KMS-11 (cell line): ENCODE results near the gene TIMM29.

Source experiments
- H2AFZ ChIP-seq: fragments of 200-600 bp; sonication (generic); 2 replicates; pipeline ENCODE4 v1.6.1; 2016; ENCODE audit warnings: antibody characterized with exemption, mixed run types, low read depth
- H3K27ac ChIP-seq: fragments of 200-600 bp; sonication (generic); 2 replicates; pipeline ENCODE4 v1.6.1; 2016; ENCODE audit warnings: mild to moderate bottlenecking, mixed run types
- H3K27me3 ChIP-seq: fragments of 200-600 bp; sonication (generic); 2 replicates; pipeline ENCODE4 v1.6.1; 2017; ENCODE audit warnings: mild to moderate bottlenecking, low read depth, mixed run types, moderate library complexity; ENCODE audit not compliant: insufficient read depth
- H3K36me3 ChIP-seq: fragments of 200-600 bp; sonication (generic); 2 replicates; pipeline ENCODE4 v1.6.1; 2017; ENCODE audit warnings: mild to moderate bottlenecking, mixed run types; ENCODE audit not compliant: insufficient read depth
- H3K4me1 ChIP-seq: fragments of 200-600 bp; sonication (generic); 2 replicates; pipeline ENCODE4 v1.6.1; 2016; ENCODE audit warnings: mild to moderate bottlenecking, low read depth, mixed run types; ENCODE audit not compliant: poor library complexity, severe bottlenecking
- H3K4me2 ChIP-seq: fragments of 200-600 bp; sonication (generic); 2 replicates; pipeline ENCODE4 v1.7.0; 2016; ENCODE audit warnings: mild to moderate bottlenecking, mixed run types
- H3K4me3 ChIP-seq: fragments of 200-600 bp; sonication (generic); IDR thresholded peaks from 2 replicates; pipeline ENCODE4 v1.6.1; 2017; ENCODE audit warnings: low read depth, low read length, mixed read lengths; ENCODE audit not compliant: insufficient read depth
- H3K79me2 ChIP-seq: fragments of 200-600 bp; sonication (generic); 2 replicates; pipeline ENCODE4 v1.6.1; 2016; ENCODE audit warnings: low read depth, mixed run types; ENCODE audit not compliant: insufficient read depth
- H3K9ac ChIP-seq: fragments of 200-600 bp; sonication (generic); 2 replicates; pipeline ENCODE4 v1.6.1; 2016; ENCODE audit warnings: mild to moderate bottlenecking, mixed run types
- H4K20me1 ChIP-seq: fragments of 200-600 bp; sonication (generic); 2 replicates; pipeline ENCODE4 v1.6.1; 2016; ENCODE audit warnings: mild to moderate bottlenecking, mixed run types; ENCODE audit not compliant: insufficient read depth
- TF ChIP-seq, protein P1 (sequence below): fragments of 200-600 bp; sonication (generic); conservative IDR thresholded peaks from 2 replicates; pipeline ENCODE4 v1.6.1; 2017; ENCODE audit warnings: low read depth, mild to moderate bottlenecking, antibody characterized with exemption, low read length, moderate library complexity, mixed read lengths

Gene TIMM29

DNA sequence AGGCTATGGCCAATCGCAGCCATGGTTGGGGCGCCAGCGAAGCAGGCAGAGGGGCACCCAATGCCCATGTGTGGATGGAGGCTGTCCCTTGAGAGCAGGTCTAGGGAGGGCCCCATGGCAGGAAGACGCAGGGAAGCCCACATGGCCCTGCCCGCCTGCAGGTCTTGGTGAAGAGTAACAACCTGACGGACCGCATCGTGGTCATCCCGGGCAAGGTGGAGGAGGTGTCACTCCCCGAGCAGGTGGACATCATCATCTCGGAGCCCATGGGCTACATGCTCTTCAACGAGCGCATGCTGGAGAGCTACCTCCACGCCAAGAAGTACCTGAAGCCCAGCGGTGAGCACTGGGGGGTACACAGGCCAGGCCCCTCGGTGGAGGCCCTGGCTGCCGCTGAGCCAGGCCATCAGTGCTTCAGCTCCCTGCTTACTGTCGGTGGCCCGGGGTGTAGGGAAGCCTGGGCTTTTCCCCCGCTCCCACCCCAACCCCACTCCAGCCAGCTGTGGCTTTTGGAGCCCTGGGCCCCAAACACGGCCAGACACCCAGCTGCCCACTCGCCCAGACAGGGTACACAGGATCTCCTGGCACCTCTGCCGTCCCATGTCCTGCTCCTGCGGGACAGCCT lies 14.8 kb upstream of the TIMM29 start:
- H3K4me1 ChIP-seq, result no peaks in the 10 kb centered on the region
- no peak overlapping the region for H3K4me2 ChIP-seq
- H3K27me3 ChIP-seq, result no peaks in the 10 kb centered on the region
- H3K27ac ChIP-seq, result no peak overlapping the region
- H3K79me2 ChIP-seq, result no peaks in the 10 kb centered on the region
- H2AFZ ChIP-seq, result no peak overlapping the region
- H4K20me1 ChIP-seq, result no peaks in the 10 kb centered on the region
- no peak overlapping the region for H3K4me3 ChIP-seq
- TF ChIP-seq, protein P1, sequence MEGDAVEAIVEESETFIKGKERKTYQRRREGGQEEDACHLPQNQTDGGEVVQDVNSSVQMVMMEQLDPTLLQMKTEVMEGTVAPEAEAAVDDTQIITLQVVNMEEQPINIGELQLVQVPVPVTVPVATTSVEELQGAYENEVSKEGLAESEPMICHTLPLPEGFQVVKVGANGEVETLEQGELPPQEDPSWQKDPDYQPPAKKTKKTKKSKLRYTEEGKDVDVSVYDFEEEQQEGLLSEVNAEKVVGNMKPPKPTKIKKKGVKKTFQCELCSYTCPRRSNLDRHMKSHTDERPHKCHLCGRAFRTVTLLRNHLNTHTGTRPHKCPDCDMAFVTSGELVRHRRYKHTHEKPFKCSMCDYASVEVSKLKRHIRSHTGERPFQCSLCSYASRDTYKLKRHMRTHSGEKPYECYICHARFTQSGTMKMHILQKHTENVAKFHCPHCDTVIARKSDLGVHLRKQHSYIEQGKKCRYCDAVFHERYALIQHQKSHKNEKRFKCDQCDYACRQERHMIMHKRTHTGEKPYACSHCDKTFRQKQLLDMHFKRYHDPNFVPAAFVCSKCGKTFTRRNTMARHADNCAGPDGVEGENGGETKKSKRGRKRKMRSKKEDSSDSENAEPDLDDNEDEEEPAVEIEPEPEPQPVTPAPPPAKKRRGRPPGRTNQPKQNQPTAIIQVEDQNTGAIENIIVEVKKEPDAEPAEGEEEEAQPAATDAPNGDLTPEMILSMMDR, result no peak
- H3K36me3 ChIP-seq, result no peaks in the 10 kb centered on the region
- H3K9ac ChIP-seq, result no peak overlapping the region

DNA sequence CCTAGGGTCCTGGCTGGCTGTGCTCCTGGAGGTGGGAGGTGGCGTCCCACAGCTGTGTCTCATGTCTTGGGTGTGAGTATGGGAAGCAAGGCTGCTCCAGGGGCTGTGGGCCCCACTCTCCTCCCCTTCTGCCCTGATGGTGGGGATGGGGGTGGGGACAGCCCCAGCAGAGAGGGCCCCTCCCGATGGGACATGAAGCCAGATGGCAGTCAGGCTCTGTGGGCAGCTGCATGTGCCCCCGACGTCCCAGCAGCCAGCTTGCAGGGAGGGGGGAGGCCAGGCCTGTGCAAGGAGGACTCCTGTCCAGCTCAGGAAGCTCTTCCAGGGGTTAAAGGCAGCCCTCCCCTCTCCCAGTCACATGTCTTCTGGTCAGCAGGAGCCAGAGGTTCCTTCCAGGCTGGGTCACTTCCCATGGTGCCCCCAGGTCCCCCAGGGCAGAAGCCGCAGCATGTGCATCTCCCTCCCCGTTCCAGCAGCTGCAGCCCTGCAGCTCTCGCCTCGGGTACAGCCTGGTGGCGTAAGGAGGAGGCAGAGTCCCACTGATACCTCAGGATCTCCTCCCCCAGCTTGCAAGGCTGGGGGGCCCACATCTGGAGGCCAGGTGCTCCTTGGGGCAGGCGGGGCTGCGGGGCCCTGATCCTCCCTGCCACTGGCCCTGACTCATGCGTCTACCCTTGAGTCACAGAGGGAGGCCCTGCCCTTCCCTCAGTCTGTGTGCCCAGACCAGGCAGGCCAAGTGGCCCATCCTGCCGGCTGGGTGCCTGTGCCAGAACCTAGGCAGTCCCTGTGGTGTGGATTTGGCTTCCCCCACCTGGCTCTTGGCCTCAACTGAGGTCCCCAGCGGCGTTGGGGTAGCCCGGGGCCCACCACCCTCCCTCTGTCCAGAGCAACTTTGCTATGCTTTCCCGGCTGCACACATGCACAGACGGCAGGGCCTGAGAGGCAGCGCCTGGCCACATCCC lies 13.2 kb upstream of the TIMM29 start:
- no peak overlapping the region for H3K4me2 ChIP-seq
- no peak overlapping the region for H2AFZ ChIP-seq
- no peaks in the 10 kb centered on the region for H3K27me3 ChIP-seq
- no peak overlapping the region for H3K9ac ChIP-seq
- H3K27ac ChIP-seq, result no peak overlapping the region
- no peaks in the 10 kb centered on the region for H4K20me1 ChIP-seq
- H3K4me1 ChIP-seq, result no peaks in the 10 kb centered on the region
- TF ChIP-seq, protein P1, result no peak
- H3K36me3 ChIP-seq, result no peaks in the 10 kb centered on the region
- H3K79me2 ChIP-seq, result no peaks in the 10 kb centered on the region
- H3K4me3 ChIP-seq, result no peak overlapping the region

DNA sequence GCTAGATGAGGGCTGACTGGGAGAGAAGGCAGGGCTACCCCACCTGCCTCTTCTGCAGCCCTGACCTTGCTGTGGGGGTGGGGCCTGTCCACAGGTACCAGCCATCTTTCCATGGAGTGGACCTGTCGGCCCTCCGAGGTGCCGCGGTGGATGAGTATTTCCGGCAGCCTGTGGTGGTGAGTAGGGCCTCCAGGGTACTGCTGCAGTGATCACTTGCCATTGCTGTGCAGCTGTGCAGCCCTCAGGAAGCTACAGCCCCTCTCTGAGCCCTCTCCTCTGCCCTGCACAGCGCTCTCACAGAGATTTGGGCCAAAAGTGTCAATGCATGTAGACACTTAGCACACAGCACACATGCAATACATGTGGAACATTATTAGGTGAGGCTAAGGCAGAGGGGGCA lies 12.0 kb upstream of the TIMM29 start:
- no peak overlapping the region for H2AFZ ChIP-seq
- H4K20me1 ChIP-seq, result no peaks in the 10 kb centered on the region
- H3K36me3 ChIP-seq, result no peaks in the 10 kb centered on the region
- H3K27ac ChIP-seq, result no peak overlapping the region
- H3K4me3 ChIP-seq, result no peak overlapping the region
- no peak overlapping the region for H3K4me2 ChIP-seq
- no peaks in the 10 kb centered on the region for H3K79me2 ChIP-seq
- no peak overlapping the region for H3K9ac ChIP-seq
- TF ChIP-seq, protein P1, result no peak
- H3K27me3 ChIP-seq, result no peaks in the 10 kb centered on the region
- no peaks in the 10 kb centered on the region for H3K4me1 ChIP-seq

DNA sequence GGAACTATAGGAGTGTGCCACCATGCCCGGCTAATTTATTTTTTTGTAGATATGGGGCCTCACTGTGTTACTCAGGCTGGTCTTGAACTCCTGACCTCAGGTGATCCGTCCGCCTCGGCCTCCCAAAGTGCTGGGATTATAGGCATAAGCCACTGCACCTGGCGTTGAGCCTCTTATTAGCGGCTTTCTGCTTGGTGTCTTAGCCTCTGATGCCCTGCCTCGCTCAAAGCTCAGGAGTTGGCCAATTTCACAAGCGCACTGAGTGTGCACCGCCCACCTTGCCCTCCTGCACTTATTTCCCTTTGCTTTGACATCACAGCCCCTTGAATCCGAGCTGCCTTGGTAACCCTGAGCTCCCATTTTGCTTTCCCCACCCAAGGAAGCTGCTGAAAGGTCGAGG lies 10.3 kb upstream of the TIMM29 start:
- no peaks in the 10 kb centered on the region for H4K20me1 ChIP-seq
- H3K4me3 ChIP-seq, result no peak overlapping the region
- H3K27me3 ChIP-seq, result no peaks in the 10 kb centered on the region
- H2AFZ ChIP-seq, result no peak overlapping the region
- no peak overlapping the region for H3K4me2 ChIP-seq
- H3K4me1 ChIP-seq, result no peaks in the 10 kb centered on the region
- no peaks in the 10 kb centered on the region for H3K36me3 ChIP-seq
- H3K9ac ChIP-seq, result no peak overlapping the region
- TF ChIP-seq, protein P1, result no peak
- H3K79me2 ChIP-seq, result no peaks in the 10 kb centered on the region
- no peak overlapping the region for H3K27ac ChIP-seq
